HCT116 (cell line): ENCODE measurements around the gene JAK3. TPM values are rescaled to one million over a fixed set of nuclear protein-coding genes. Genes with fewer than 3 reads are reported as not detected.

Experiments used
- ATAC-seq: fragments of 200-7000 bp; cut with Tn5 transposase; 2 replicates; pipeline ENCODE4 v1.9.1; 2020; ENCODE audit warnings: mild to moderate bottlenecking, moderate library complexity
- BruUV-seq: library from RNA; stranded (reverse); fragments of 400-500 nt; replicated peaks from 2 replicates; lab custom pipeline; 2021; lab: Mats Ljungman, UMichigan
- CTCF ChIA-PET: fragments of 300-600 bp; sonication (Branson Sonifier 250); formaldehyde crosslinking; loops from one replicate; lab custom pipeline; 2021; ENCODE audit warnings: antibody characterized with exemption; lab: Charles Lee
- POLR2A ChIA-PET: fragments of 300-600, 350-600 bp; sonication (Branson Sonifier 250); formaldehyde crosslinking; loops from one replicate; lab custom pipeline; 2021; ENCODE audit warnings: antibody characterized with exemption; lab: Charles Lee
- RAD21 ChIA-PET, 2 experiments: fragments of 300-600 bp; sonication (Branson Sonifier 250); formaldehyde crosslinking; loops; one replicate each; lab custom pipeline; 2023; ENCODE audit warnings: low total read pairs in 2 of 2; ENCODE audit not compliant: uncharacterized antibody in 2 of 2, unreplicated experiment in 2 of 2, low non-redundant PET in 1 of 2; lab: Charles Lee
- DNase-seq: peaks from one replicate; pipeline ENCODE4 v3.0.0-alpha.2; 2010; ENCODE audit warnings: low read depth, low spot score
- H2AFZ ChIP-seq: fragments of 200-600 bp; shearing (Covaris generic), sonication (generic); 2 replicates; pipeline ENCODE4 v1.6.1; 2017; ENCODE audit warnings: low read depth, mixed run types, mixed read lengths, antibody characterized with exemption, low read length; ENCODE audit not compliant: poor library complexity, severe bottlenecking
- H3K27ac ChIP-seq: 2 replicates; pipeline ENCODE4 v1.5.1; 2012; ENCODE audit warnings: low read depth, low read length
- H3K27me3 ChIP-seq: fragments of 200-600 bp; sonication (generic); 2 replicates; pipeline ENCODE4 v1.6.1; 2016; ENCODE audit warnings: mixed run types, low read length, mixed read lengths; ENCODE audit not compliant: insufficient read depth
- H3K36me3 ChIP-seq, 2 experiments: fragments of 200-500 bp in 1 of 2; fragments of 200-600 bp in 1 of 2; sonication (Bioruptor generic) in 1 of 2; sonication (generic) in 1 of 2; 2 replicates each; pipeline versions ENCODE4 v1.5.1 to v1.6.1; 2014 to 2016; ENCODE audit warnings: low read length in 2 of 2, inconsistent platforms in 1 of 2, mixed read lengths in 1 of 2, mixed run types in 1 of 2; ENCODE audit not compliant: insufficient read depth in 2 of 2, control insufficient read depth in 1 of 2
- H3K4me1 ChIP-seq, 2 experiments: fragments of 200-600 bp in 1 of 2; sonication (generic) in 1 of 2; 2 replicates each; pipeline versions ENCODE4 v1.5.1 to v1.6.1; 2012 to 2017; ENCODE audit warnings: low read length in 2 of 2, inconsistent platforms in 1 of 2, mild to moderate bottlenecking in 1 of 2, mixed read lengths in 1 of 2, mixed run types in 1 of 2, moderate library complexity in 1 of 2; ENCODE audit not compliant: insufficient read depth in 2 of 2, control insufficient read depth in 1 of 2
- H3K4me2 ChIP-seq: fragments of 200-600 bp; sonication (generic); 2 replicates; pipeline ENCODE4 v1.6.1; 2017; ENCODE audit warnings: mixed run types, low read length, mixed read lengths
- H3K4me3 ChIP-seq, 2 experiments: fragments of 200-600 bp in 1 of 2; sonication (generic) in 1 of 2; replicated peaks in 1 of 2; 2 replicates each; pipeline ENCODE4 v1.5.1; 2011 to 2016; ENCODE audit warnings: low read length in 2 of 2, control low read depth in 1 of 2, low read depth in 1 of 2, mild to moderate bottlenecking in 1 of 2, mixed read lengths in 1 of 2, mixed run types in 1 of 2
- H3K79me2 ChIP-seq: fragments of 200-600 bp; sonication (generic); 2 replicates; pipeline ENCODE4 v1.6.1; 2017; ENCODE audit warnings: mild to moderate bottlenecking, mixed run types, low read length, moderate library complexity, mixed read lengths; ENCODE audit not compliant: insufficient read depth
- H3K9ac ChIP-seq: fragments of 200-600 bp; sonication (generic); 2 replicates; pipeline ENCODE4 v1.6.1; 2016; ENCODE audit warnings: low read length, mixed read lengths
- H3K9me2 ChIP-seq: fragments of 200-600 bp; sonication (generic), shearing (Covaris generic); 2 replicates; pipeline ENCODE4 v1.6.1; 2017; ENCODE audit warnings: mixed run types, mild to moderate bottlenecking, moderate library complexity; ENCODE audit not compliant: insufficient read depth
- H3K9me3 ChIP-seq, 2 experiments: fragments of 200-500 bp in 1 of 2; fragments of 200-600 bp in 1 of 2; sonication (Bioruptor generic) in 1 of 2; sonication (generic) in 1 of 2; 2 replicates each; pipeline ENCODE4 v1.6.1; 2014 to 2017; ENCODE audit warnings: low read length in 2 of 2, mixed read lengths in 2 of 2, inconsistent platforms in 1 of 2, low read depth in 1 of 2, mild to moderate bottlenecking in 1 of 2, mixed run types in 1 of 2, moderate library complexity in 1 of 2; ENCODE audit not compliant: control insufficient read depth in 1 of 2, insufficient read depth in 1 of 2
- H4K20me1 ChIP-seq: fragments of 200-600 bp; sonication (generic), shearing (Covaris generic); 2 replicates; pipeline ENCODE4 v1.6.1; 2017; ENCODE audit warnings: mixed run types, mild to moderate bottlenecking, moderate library complexity; ENCODE audit not compliant: insufficient read depth
- CBX3 ChIP-seq: IDR thresholded peaks from 2 replicates; pipeline ENCODE4 v1.6.1; 2012; ENCODE audit warnings: low read depth
- CEBPB ChIP-seq: IDR thresholded peaks from 2 replicates; pipeline ENCODE4 v1.6.1; 2012; ENCODE audit warnings: low read depth
- EGR1 ChIP-seq: IDR thresholded peaks from 2 replicates; pipeline ENCODE4 v1.6.1; 2012; ENCODE audit warnings: low read depth
- ELF1 ChIP-seq: IDR thresholded peaks from 2 replicates; pipeline ENCODE4 v1.6.1; 2012; ENCODE audit warnings: low read depth, borderline replicate concordance
- EZH2 ChIP-seq: fragments of 200-600 bp; sonication (generic); IDR thresholded peaks from 2 replicates; pipeline ENCODE4 v1.6.1; 2017; ENCODE audit warnings: antibody characterized with exemption, mixed run types
- EZH2phosphoT487 ChIP-seq: fragments of 200-600 bp; IDR thresholded peaks from 2 replicates; pipeline ENCODE4 v1.6.1; 2018; ENCODE audit warnings: antibody characterized with exemption, borderline replicate concordance
- FOSL1 ChIP-seq: IDR thresholded peaks from 2 replicates; pipeline ENCODE4 v1.6.1; 2012; ENCODE audit warnings: low read depth
- JUND ChIP-seq: IDR thresholded peaks from 2 replicates; pipeline ENCODE4 v1.6.1; 2012
- RAD21 ChIP-seq: IDR thresholded peaks from 2 replicates; pipeline ENCODE4 v1.6.1; 2012; ENCODE audit warnings: low read depth, mild to moderate bottlenecking
- REST ChIP-seq: IDR thresholded peaks from 2 replicates; pipeline ENCODE4 v1.6.1; 2012; ENCODE audit warnings: low read depth
- SIN3A ChIP-seq: IDR thresholded peaks from 2 replicates; pipeline ENCODE4 v1.6.1; 2012; ENCODE audit warnings: low read depth
- SP1 ChIP-seq: IDR thresholded peaks from 2 replicates; pipeline ENCODE4 v1.6.1; 2012; ENCODE audit warnings: low read depth
- SRF ChIP-seq: IDR thresholded peaks from 2 replicates; pipeline ENCODE4 v1.6.1; 2012; ENCODE audit warnings: low read depth
- intact Hi-C: fragments of 100-400 bp; cut with micrococcal nuclease; formaldehyde crosslinking; loops from 2 replicates; pipeline ENCODE4 v1.10.0; 2022
- total RNA-seq: library from RNA; stranded (reverse); gene quantifications from one replicate; pipeline ENCODE4 v1.2.1, GENCODE V29; 2021; ENCODE audit not compliant: unreplicated experiment
- TF ChIP-seq, protein P1 (sequence below): IDR thresholded peaks from 2 replicates; pipeline ENCODE4 v1.6.1; 2012
- TF ChIP-seq, protein P2 (sequence below): IDR thresholded peaks from 2 replicates; pipeline ENCODE4 v1.6.1; 2012

Gene JAK3
- total RNA-seq, 1 experiment from 2014 or later = 5.7 TPM

- H3K9me2 ChIP-seq = no peaks in the 10 kb centered on the region
- peaks cover 0 to 4% of the 10 kb centered on the region in 2 experiments; a peak in 1 of 4 replicates for H3K36me3 ChIP-seq
- H3K4me2 ChIP-seq = no peak overlapping the region
- ChIA-PET CTCF (interaction anchor here (2.1 to 3.4 kb wide), 2 partner anchors 10 to 64 kb away, joined by 9 to 39 read pairs; partner anchors contain the start of genes CCDC124 and RPL18A), RAD21 (interaction anchor here in 1 of 2 experiments (1.4 to 2.6 kb wide), 2 partner anchors 10 to 64 kb away, joined by 5 to 14 read pairs; partner anchors contain the start of genes CCDC124 and RPL18A), POLR2A (interaction anchor here (1.1 to 2.1 kb wide), 2 partner anchors 59 to 64 kb away, joined by 3 to 8 read pairs; partner anchors contain the start of gene CCDC124)
- peaks cover 17 to 35% of the 10 kb centered on the region in 2 experiments for H3K4me1 ChIP-seq
- DNase-seq (no peak), ATAC-seq (no peak)
- H3K27ac ChIP-seq = no peak overlapping the region
- H3K9me3 ChIP-seq = no peaks in the 10 kb centered on the region
- intact Hi-C loops = no loop called here
- no peak overlapping the region for H3K9ac ChIP-seq
- no peak overlapping the region for H3K4me3 ChIP-seq
- BruUV-seq = no TSS peak
- TF ChIP-seq CBX3 (no peak), SP1 (no peak), EZH2phosphoT487 (no peak)
- H2AFZ ChIP-seq = no peak overlapping the region
- H3K79me2 ChIP-seq = no peaks in the 10 kb centered on the region
- H3K27me3 ChIP-seq = no peaks in the 10 kb centered on the region
- peaks cover 4% of the 10 kb centered on the region; the same call in 1 of the 2 replicates for H4K20me1 ChIP-seq
These were observed 21.4 kb upstream of the JAK3 start for GRCh38 chr19:17869114-17869608.

DNA sequence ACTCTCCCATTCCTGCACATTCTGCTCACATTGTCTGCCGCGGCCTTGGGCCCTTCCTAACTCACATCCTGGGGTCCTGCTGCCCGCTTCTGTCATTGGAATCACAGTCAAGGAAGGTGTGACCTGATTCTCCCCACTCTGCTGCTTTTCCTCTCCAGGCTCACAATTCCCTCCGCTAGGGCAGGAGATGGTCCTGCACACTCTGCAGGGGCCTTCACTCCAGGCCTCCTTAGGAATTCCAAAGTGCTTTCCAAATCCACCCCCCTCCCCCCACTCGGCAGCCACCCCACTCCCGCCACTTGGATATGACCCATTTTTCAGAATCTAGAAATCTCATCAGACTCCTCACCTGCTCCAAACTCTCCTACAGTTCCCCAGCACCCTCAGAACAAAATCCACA is 20.9 kb upstream of the JAK3 start:
- RAD21 ChIA-PET = no interaction called here
- no peak overlapping the region for H3K27ac ChIP-seq
- no peaks in the 10 kb centered on the region for H3K9me2 ChIP-seq

More for the DNA sequence above, 20.9 kb upstream of the JAK3 start:
- Histone ChIP-seq H3K4me3 (no peak overlapping the region), H3K4me1 (peaks cover 19 to 36% of the 10 kb centered on the region in 2 experiments), H3K9me3 (no peaks in the 10 kb centered on the region), H3K27me3 (no peaks in the 10 kb centered on the region), H2AFZ (no peak overlapping the region), H3K36me3 (peaks cover under 1 to 9% of the 10 kb centered on the region in 2 experiments; a peak in 2 of 4 replicates), H3K9ac (no peak overlapping the region), H3K4me2 (no peak overlapping the region), H4K20me1 (peaks cover 5% of the 10 kb centered on the region; the same call in 1 of the 2 replicates), H3K79me2 (0 out of 2 replicates have a peak, but pooled peaks cover 2% of the 10 kb centered on the region)
- TF ChIP-seq SRF = no peak
- no peak for TF ChIP-seq FOSL1
- TF ChIP-seq SIN3A = no peak
- no peak for TF ChIP-seq EZH2
- no peak for TF ChIP-seq EGR1
- TF ChIP-seq, protein P1, sequence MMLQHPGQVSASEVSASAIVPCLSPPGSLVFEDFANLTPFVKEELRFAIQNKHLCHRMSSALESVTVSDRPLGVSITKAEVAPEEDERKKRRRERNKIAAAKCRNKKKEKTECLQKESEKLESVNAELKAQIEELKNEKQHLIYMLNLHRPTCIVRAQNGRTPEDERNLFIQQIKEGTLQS = no peak
- TF ChIP-seq, protein P2, sequence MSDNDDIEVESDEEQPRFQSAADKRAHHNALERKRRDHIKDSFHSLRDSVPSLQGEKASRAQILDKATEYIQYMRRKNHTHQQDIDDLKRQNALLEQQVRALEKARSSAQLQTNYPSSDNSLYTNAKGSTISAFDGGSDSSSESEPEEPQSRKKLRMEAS = no peak
- TF ChIP-seq JUND = no peak
- TF ChIP-seq CEBPB = no peak
- no peak for TF ChIP-seq RAD21
- no peak for TF ChIP-seq EZH2phosphoT487
- no peak for TF ChIP-seq REST
- no peak for TF ChIP-seq ELF1
- ATAC-seq = no peak
- POLR2A ChIA-PET = no interaction called here
- intact Hi-C loops = no loop called here
- CTCF ChIA-PET = interaction anchor here (2.1 to 3.4 kb wide), 2 partner anchors 9 to 64 kb away, joined by 9 to 39 read pairs; partner anchors contain the start of genes CCDC124 and RPL18A
- no TSS peak for BruUV-seq
- DNase-seq = no peak
